Frontal cortex (tissue), 4 donors: ENCODE data around the gene SLC44A3. TPM values are rescaled to one million over a fixed set of nuclear protein-coding genes. Genes with fewer than 3 reads are reported as not detected.

Experiments
- DNase-seq, 2 donors: peaks; one replicate each; pipeline ENCODE4 v3.0.0; 2012; ENCODE audit warnings: low spot score in 2 of 2
- FAIRE-seq: peaks from 2 replicates; lab custom pipeline; 2012; peaks lifted over from hg19 to GRCh38; lab: Jason Lieb, UNC
- total RNA-seq: library from RNA; depleted of rRNA; stranded (reverse); fragments of >200 nt; gene quantifications from one replicate; pipeline ENCODE4 v1.2.3, GENCODE V29; 2014
- donor health status: control.
- donor health status: control.
- donor health status: control.

SLC44A3 gene
- total RNA-seq, 1 donor from 2014 or later, result 1.2 TPM

DNA sequence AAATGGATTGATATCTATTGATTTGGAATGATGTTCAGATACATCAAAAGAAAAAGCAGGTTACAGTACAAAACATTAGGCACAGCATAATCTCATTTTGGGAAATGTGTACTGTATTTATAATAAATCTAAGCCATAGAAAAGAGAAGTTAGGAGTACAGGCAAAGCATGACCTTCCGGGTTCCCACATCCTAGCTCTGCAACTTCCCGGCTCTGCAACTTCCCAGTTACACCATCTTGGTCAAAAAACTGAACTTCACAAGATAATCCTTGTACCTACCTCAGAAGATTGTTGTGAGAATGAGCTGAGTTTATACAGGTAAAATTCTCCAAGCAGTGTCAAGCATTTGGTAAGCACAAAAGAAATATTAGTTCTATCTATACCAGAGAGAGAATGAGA lies 21.7 kb upstream of the SLC44A3 start:
- DNase-seq, result no peak

DNA sequence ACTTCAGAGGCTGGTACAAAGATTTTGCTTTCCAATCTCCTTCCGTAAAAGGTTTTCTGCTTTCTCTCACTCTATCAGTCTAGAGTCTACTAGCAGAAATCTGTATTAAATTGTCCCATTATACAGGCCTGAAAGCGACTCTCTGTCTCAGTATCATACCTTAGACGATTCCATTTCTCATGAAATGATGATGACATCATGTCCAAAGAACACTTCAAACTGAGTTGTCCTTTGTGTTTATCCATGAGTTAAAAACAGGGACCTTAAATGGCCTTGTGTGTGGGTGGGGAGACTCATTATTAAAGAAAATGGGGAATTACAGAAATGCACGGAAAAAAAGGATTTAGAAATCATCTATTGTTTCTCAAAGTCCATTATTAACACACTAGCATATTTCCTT lies 21.0 kb upstream of the SLC44A3 start:
- no peak for FAIRE-seq
- no peak for DNase-seq

More for the DNA sequence above, 21.7 kb upstream of the SLC44A3 start:
- no peak for FAIRE-seq

DNA sequence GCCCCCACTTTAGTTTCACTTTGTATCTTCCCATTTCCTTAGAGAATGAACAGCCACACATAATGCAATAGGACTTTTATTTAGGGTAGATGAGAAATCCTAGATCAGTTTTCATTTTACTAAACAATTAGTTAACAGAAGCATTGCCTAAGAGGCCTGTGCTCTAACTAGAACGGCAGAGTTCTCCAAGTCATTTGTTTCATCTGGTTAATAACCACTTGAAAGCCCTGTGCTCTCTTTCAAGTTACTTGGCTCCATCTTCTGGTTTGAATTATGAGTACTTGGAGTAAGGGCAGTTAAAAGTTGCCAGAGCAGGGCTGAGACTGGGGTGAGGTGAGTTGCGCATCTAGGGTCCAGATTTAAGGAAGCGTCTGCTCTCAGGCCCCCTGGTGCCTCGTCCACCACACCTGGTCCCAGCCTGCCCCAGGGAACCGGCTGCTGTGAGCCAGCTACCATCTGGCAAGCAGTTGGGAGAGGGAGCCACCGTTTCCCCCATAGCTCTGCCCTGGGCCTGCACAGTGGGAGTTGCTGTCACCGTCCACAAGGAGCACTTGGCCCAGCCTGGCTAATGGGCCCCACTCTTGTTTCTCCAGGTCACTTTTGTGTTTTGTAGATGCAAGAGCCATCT lies 18.1 kb upstream of the SLC44A3 start:
- no peak for FAIRE-seq
- no peak for DNase-seq

DNA sequence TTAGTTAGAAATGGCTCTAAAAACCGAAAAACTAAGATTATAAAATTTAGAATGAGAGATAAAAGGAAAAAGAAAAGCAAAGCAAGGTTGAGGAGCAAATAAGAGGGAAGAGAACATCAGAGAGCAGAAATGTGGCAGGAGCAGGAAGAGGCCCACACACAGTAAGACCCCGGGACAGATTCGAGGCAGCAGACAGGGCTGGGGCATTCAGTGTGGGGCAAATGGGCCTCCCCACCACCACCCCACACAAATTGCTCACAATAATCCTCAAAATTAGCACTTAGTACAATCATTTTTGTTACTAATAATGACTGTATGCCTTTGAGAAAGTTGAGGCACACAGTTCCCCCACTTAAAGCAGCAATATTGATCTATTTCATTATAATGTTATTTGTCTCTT lies 17.1 kb upstream of the SLC44A3 start:
- no peak for FAIRE-seq

DNA sequence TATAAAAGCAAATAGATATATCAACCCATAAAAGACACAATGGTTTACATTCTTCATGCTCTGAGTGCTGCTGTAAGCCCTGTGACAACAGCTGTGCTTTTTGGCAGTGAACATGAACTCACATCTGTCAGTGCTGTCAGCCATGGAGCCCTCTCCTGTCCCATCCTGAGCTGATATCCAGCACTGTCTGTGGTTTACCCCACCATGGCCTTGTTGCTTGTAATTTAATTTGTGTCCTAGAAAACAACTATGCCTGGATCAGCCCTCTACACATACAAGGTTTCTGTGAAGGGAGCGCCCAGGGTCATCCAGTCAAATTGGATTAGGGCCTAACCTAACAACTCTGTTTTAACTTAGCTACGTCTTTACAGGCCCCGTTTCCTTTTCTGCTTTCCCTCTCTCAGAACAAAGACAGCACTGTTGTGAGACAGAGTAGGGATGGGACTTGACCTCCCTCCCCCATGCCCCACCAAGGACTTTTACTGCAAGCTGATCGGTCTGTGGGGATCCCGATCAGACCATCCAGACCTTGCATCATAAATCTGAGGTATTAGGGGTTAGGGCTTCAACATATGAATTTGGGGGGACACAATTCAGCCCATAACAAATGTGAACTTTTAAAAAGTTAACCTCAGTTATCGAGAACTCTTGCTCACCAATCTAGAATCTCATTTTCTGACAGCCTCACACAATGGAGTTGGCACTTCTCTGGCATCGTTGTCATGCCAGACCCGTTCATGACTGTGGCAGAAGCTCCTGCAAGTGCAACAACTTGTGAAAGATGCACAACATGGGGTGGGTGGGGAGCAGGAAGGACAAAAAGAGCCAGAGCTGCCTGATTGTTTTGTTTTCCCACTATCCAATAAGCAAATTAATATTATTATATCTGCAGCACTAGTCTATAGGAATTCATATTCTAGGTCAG lies 16.4 kb upstream of the SLC44A3 start:
- FAIRE-seq (no peak), DNase-seq (no peak)

More for the DNA sequence above, 17.1 kb upstream of the SLC44A3 start:
- no peak for DNase-seq

DNA sequence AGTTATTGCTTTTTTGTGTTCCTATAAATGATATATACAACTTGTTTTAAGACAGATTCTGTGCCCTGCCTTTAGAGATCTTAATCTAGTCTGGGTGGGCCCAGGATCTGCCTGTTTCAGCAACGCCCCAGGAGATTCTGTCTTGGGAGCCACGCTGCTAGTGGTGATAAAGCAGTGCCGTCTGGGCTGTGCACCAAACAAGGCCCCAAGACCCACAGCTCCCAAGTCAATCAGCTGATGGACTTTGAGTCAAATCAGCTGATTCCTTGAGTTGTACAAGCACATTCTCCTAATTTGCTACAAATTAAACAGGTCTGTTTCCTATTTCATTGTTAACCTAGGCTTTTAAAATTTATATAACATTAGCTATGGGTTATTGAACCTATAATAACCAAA lies 15.7 kb upstream of the SLC44A3 start:
- FAIRE-seq (no peak), DNase-seq (no peak)

DNA sequence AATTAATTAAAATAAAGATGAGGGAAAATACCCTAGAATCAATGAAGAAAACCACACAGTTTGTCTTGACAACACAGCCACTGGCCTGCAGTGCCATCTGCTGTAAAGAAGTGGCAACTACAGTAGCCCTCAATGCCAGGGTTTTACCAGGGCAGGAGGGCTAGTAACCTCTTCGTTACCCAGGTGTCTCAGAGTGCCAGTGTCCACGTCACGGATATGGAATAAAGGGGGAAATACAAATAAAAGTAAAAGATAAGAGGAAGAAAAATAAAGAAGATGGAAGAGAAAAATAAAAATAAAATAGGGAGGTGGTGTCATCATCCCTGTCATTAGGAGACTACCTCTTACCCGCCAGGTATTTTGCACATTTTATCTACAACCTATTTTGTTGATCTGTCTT lies 14.2 kb upstream of the SLC44A3 start:
- DNase-seq, result no peak
- FAIRE-seq, result no peak

DNA sequence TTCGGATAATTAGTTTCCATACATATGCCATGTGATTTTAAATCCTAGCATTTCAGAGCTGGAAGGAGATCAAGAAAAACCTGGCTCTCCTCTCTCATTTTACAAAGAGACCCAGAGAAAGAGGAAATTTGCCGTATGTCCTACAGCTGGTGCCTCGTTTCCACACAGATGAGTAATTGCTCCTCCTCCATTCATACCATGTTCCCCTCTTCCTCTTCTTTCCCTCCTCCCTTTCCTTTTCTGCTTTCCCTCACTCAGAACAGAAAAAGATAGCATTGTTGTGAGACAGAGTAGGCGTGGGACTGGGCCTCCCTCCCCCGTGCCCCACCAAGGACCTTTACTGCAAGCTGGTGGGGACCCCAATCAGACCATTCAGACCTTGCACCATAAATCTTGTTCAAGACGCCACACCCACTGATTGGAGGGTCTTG lies 13.7 kb upstream of the SLC44A3 start:
- DNase-seq, result no peak
- FAIRE-seq, result no peak

DNA sequence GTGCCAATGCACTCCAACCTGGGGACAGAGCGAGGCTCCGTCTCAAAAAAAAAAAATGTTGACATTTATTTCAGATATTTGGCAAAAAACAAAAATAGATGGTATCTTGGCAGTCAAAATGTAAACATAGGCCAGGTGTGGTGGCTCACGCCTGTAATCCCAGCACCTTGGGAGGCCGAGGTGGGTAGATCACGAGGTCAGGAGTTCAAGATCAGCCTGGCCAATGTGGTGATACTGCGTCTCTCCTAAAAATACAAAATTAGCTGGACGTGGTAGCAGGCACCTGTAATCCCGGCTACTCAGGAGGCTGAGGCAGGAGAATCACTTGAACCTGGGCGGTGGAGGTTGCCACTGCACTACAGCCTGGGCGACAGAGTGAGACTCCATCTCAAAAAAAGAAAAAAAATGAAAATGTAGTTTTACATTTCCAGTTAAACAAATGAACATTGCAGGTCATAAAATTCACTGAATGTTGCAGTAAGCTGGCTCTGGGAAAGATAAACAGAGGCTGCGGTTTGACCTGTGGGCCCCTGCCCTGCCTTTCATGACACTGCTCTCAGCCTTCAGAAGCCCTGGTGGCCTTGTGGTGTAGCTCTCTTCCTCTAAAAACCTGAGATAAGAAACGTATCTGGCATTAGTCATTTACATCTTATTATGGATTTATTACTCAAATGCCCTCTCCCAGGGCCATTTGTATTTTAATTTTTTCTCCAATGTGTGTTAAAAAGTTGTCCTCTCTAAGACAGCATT lies 12.2 kb upstream of the SLC44A3 start:
- DNase-seq (no peak), FAIRE-seq (no peak)

DNA sequence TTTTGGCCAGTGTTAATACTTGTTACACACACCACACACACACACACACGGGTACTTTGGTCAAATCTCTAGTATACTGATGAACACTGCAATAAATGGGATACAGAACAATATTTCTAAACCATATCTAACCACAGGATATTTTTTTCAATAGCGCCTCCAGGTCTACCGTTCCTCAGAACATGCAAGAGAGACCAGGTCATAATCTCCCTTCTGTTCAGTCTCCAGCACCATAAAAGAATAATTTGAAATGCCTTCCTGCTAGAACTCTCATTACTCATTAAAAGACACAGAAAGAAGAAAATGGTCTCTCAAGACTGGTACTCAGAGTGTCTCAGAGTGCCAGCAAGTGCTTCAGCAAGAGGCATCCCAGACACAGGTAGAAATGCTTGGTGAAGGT lies 11.5 kb upstream of the SLC44A3 start:
- FAIRE-seq (no peak), DNase-seq (no peak)

DNA sequence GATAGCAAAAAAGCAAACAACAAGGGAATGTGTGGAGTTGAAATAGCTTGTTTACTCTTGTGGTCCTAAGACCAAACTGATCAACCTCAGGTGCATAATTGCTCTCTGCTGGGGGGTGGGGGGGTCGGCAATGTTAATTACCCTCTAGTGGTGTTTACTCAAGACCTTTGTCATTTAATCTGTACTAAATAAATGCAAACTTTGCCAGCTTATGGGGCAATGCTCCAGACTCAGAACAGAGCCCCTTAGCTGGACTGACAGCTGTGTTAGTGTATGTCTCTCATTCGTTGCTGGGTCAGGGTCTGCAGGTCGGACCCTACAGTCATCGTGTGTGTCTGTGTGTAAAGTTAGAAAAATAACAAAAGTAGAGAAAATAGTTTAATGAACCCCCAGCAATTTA lies 7.2 kb upstream of the SLC44A3 start:
- FAIRE-seq (no peak), DNase-seq (no peak)

DNA sequence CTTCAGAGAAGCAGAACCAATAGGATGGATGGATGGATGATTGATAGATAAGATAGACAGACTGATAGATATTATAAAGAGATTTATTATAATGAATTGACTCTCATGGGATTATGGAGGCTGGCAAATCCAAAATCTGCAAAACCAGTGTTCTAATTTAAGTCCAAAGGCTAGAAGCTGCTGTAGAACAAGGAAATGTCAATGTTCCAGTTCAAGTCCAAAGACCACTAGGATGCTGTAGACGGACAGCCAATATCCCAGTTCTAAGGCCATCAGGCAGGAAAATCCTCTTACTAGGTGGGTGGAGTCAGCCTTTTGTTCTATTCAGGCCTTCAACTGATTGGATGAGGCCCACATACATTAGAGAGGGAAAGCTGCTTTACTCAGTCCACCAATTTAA lies 4.1 kb upstream of the SLC44A3 start:
- FAIRE-seq, result no peak
- DNase-seq, result no peak

DNA sequence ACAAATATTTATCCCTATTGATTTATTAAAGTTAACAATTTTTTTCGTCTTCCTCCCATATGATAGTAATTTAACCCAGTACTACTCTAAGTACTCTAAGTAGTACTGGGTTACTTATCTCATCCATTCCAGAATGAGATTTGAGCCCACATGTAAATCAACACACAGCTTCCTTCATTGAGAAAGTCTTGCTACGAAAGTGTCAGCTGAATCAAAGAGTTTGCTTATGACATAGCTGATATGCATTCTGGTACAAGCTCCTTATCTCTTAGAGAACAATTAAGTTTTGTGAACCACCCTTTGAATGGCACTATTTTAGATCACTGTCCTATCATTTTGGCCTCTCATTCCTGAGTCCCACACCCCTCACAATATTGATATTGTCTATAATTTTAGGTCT lies 2.4 kb upstream of the SLC44A3 start:
- no peak for FAIRE-seq

DNA sequence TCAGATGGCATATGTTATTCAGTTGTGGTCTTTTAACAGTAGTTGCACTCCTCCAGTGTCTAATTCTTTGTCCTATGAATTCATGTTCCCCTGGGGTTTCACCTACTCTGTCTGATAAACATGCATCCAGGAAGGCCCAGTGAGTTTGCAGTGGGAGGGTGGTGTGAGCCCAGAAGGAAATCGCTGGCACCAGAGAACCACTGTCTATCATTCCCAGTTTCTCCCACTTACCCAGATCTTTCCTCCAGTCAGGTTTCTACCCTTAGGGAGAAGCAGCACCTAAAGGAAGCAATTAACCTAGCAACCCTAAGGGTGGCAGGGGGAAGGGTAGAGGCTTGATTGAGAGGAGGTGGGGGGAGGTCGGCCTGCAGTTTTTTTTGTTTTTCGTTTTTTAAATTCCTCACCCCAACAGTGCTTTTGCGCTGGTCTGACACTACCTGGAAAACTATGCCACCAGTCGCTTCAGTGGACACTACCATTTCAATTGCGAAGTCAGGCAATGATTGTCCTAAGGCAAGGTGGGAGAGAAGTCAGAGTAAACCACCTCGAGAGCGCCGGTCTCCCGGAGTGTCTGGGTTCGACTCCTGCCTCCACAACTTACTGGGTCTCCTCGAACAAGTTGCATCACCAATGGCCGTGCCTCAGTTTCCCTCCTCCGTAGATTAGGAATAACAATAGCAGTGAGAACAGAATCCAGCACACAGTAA lies 766 bp upstream of the SLC44A3 start:
- no peak for DNase-seq
- no peak for FAIRE-seq

More for the DNA sequence above, 2.4 kb upstream of the SLC44A3 start:
- DNase-seq, result no peak

DNA sequence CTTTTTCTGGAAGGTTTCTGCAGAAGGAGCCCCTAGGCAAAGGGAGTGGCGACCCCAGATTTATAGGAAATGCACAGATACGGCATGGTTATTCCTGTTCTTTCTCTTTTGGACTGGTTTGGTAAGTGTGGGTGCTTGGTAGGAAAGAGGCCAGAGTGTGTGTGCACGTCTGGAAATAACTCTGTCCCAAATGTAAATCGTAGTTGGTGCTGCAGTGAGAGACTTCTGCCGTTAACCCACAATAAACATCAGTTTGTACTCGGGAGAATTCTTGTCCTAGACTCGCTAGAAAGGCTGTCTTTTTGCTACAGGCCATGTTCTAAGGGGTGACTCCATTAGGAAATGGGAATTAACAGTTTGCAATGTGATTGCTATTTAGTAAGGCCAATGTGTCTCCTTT lies 779 bp downstream of the SLC44A3 start:
- FAIRE-seq (no peak), DNase-seq (no peak)

DNA sequence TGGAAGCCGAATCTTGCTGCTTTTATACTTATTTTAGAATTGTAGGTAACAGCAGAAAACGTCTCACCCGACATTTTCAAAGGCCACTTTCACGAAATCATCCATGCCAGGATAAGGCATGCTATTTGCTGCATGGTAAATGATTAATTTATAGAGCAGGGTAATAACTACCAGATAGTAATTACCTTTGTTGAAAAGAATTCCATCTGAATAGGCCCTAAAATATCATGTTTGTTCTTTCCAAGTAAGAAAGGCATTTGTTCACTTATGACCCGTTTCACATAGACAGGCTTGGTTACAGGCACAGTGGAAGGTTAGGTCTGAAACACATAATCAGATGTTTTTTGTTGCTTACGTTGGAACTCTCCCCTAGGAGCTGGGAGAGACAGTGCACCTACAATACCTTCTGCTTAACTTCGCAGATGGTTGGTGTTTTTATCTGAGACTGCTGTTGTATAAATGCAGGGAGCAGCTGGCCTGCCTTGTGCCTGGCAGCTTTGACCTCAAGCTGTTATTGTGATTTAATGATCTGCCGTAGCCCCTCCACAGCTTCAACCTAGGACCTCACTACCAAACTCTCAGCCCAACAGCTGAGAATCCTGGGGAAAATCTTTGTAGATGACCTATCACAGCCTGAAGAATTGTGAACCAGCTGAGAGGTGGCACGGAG lies 1.6 kb downstream of the SLC44A3 start:
- DNase-seq, result no peak
- no peak for FAIRE-seq

DNA sequence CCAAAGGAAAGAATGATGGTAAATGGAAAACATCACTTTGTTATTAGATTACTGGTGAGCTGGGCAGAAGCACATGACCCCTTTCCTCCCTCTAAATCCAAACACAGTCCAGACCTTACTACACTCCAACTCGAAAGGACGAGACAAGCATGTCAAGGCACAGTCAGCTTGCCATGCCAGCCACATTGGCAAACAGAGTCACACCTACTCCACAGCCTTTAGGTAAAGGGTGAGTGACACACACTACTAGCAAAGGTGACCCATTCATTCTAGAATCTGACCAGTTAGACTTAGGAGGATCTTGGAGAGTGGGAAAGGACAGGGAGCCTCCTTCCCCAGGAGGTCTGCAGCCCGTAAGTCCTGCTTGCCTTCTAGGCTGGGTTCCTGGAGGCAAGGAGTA lies 3.0 kb downstream of the SLC44A3 start:
- DNase-seq (no peak), FAIRE-seq (no peak)

DNA sequence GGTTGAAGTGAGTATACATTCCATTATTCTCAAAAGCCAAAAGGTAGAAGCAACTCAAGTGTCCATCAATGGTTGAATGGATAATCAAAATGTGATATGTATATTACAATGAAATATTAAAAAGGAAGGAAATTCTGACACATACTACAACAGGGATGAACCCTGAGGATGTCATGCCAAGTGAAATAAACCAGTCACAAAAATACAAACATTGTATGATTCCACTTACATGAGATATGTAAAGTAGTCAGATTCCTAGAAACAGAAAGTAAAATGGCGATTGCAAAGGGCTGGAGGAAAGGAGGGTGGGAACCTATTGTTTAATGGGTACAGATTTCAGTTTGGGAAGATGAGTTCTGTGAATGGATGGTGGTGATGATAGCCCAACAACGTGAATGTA lies 5.8 kb downstream of the SLC44A3 start:
- no peak for DNase-seq
- no peak for FAIRE-seq

DNA sequence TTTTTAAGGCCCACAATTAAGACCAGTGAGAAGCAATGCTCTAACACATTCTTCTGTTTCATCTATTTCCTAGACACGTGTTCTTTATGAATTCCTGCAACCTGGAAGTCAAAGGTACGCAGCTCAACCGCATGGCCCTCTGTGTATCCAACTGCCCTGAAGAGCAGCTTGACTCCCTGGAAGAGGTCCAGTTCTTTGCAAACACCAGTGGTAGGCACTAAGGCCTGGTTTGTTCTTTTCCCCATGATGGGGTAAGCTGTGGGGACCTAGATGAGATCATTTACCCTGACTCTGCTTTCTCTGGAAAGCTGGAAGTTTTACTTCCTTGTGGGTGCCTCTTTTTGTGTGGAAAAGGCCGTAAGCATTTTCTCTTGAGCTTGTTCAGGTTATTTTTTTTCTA lies 7.3 kb downstream of the SLC44A3 start:
- DNase-seq, result no peak
- no peak for FAIRE-seq

DNA sequence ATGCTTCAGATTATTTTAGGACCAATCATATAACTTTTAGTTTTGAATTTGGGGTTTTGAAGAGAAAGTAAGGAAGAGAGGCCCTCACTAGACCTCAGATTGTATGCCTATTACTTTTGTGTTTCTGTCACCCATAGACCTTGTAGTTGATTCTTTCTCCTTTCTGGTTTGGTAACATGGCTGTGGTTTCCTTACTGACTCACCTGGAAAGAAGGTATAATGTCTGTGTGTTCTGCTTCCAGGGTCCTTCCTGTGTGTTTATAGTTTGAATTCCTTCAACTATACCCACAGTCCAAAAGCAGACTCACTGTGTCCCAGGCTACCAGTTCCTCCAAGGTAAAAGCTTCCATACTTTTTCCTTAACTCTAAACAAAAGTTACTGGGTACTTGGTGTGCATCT lies 8.1 kb downstream of the SLC44A3 start:
- FAIRE-seq (no peak), DNase-seq (no peak)
